ENCODE results near the gene MGRN1. TPM values are rescaled to one million over a fixed set of nuclear protein-coding genes. Genes with fewer than 3 reads are reported as not detected.

MGRN1 gene
- total RNA-seq, 4 donors from 2014 or later = 32.5 to 86.4 (median 57.6) TPM

DNA sequence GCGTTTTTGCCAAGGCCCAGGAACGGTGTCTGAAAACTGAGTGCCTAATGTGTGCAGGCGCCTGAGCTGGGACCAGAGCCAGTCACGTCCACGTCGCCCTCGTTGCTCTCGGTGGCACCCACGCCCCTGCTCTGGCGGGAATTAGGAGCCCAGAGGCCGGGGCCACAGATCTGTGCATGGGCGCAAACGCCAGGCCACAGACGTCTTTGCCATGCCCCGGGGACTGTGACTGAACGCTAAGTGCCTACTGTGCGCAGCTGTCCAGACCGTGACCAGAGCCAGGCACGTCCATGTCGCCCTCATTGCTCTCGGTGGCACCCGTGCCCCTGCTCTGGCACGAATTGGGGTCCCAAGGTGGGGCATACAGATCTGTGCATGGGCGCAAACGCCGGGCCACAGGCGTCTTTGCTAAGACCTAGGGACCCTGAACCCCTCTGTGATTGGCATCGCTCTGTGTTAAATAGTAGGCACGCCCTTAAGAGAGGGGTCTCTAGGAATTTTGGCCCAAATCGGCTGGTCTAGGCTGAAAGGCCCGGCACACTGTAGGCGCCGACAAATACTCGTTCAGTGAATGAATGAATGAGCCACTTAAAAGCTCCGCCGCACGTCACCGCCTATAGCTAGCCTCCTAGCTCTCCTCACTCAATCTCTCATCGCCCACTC is 9.1 kb upstream of the MGRN1 start:
- H3K27ac ChIP-seq = peak overlapping the region; percentile 79 to 98 (median 95)
- no peaks in the 10 kb centered on the region for H3K9me3 ChIP-seq
- TF ChIP-seq, protein P1, sequence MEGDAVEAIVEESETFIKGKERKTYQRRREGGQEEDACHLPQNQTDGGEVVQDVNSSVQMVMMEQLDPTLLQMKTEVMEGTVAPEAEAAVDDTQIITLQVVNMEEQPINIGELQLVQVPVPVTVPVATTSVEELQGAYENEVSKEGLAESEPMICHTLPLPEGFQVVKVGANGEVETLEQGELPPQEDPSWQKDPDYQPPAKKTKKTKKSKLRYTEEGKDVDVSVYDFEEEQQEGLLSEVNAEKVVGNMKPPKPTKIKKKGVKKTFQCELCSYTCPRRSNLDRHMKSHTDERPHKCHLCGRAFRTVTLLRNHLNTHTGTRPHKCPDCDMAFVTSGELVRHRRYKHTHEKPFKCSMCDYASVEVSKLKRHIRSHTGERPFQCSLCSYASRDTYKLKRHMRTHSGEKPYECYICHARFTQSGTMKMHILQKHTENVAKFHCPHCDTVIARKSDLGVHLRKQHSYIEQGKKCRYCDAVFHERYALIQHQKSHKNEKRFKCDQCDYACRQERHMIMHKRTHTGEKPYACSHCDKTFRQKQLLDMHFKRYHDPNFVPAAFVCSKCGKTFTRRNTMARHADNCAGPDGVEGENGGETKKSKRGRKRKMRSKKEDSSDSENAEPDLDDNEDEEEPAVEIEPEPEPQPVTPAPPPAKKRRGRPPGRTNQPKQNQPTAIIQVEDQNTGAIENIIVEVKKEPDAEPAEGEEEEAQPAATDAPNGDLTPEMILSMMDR (IDR thresholded peaks at IDR 0.05) = no peak
- TF ChIP-seq POLR2A (IDR thresholded peaks at IDR 0.05) = no peak
- H3K27me3 ChIP-seq = no peaks in the 10 kb centered on the region
- peak in 1 of 2 donors; percentile 31 for DNase-seq
- intact Hi-C loops (cut with DNase I) = loop anchor here (5.0 kb wide), 1 partner anchor 82 kb away; no protein-coding TSS in a partner anchor
- WGBS, 2 donors = 75 to 100% methylated on average over 5 to 38 of the region's 39 CpGs
- no peaks in the 10 kb centered on the region for H3K36me3 ChIP-seq
- peak overlapping the region in 2 of 3 donors; percentile 94 to 95 for H3K4me3 ChIP-seq (replicated peaks in 1 of 3)
- peaks cover 41 to 62% of the 10 kb centered on the region in 2 donors for H3K4me1 ChIP-seq

DNA sequence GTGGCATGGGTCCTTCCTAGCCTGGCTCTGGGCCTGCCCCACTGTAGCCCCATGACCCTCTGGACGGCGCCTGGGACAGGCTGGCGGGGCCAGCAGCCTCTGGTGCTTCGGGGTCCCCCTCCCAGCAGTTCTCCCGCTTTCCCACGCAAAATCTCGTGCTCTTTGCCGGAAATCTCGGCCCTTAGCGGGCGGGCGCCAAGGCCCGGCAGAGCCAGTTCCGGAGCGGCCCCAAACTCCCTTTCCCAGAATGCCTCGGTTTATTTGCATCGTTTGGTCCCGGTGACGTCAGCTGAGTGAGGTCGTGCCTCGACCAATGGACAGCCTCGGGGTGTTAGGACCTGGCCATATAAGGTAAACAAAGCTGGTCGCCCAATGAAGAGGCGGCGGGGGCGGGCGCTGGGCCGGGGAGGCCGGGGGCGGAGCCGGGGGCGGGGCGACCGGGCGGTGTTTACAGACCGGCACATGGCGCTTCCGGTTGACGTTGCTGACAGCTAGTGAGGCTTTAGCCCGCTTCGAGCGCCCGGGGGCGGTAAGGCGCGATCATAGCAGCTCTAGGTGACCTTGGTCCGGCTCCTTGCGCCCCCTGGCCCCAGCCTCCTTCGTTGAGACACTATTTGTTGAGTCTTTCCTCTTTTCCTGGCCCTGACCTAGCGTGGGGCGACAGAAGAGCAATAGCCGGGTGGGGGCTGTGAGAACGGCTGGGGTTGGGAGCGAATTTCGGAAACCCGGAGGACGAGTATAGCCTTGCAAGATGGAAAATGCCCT is 8.4 kb upstream of the MGRN1 start:
- no peaks in the 10 kb centered on the region for H3K36me3 ChIP-seq
- H3K27ac ChIP-seq = peak overlapping the region; percentile 89 to 98 (median 97)
- intact Hi-C loops (cut with DNase I) = loop anchor here (5.0 kb wide), 1 partner anchor 81 kb away; no protein-coding TSS in a partner anchor
- TF ChIP-seq, protein P1 (IDR thresholded peaks at IDR 0.05) = peak in 3 of 6 experiments; percentile 26 to 28 (median 26)
- TF ChIP-seq POLR2A (IDR thresholded peaks at IDR 0.05) = peak; percentile 86 to 92
- 0 to 1% methylated on average over 23 to 46 of the region's 57 CpGs for WGBS, 2 donors
- H3K4me1 ChIP-seq = peaks cover 41 to 62% of the 10 kb centered on the region in 2 donors
- peak overlapping the region; percentile 0 to 94 (median 53) for H3K4me3 ChIP-seq (replicated peaks in 1 of 3)
- H3K9me3 ChIP-seq = no peaks in the 10 kb centered on the region
- H3K27me3 ChIP-seq = no peaks in the 10 kb centered on the region
- DNase-seq = peak; percentile 100

DNA sequence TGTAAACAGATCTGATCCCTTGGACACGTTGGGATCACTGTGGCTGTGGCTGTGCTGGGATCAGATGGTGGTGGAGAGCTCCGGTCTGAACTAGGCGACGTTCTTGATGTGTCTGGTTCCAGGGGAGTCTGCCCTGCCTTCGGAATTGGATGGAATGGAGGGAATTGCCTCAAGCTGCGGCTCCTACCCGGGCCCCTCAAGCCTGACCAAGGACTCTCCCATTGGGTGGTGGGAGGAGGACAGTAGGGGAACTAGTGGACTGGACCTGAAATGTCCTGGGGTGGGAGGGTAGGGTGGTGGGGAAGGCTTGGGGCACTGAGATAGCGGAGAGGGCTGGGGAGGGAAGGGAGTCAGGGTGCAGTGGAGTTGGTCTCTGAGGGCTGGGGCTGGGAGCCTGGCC is 6.7 kb upstream of the MGRN1 start:
- TF ChIP-seq, protein P1 (IDR thresholded peaks at IDR 0.05) = no peak
- no peak for TF ChIP-seq POLR2A (IDR thresholded peaks at IDR 0.05)
- 78 to 82% methylated on average over 8 of the region's 8 CpGs for WGBS, 2 donors
- Histone ChIP-seq H3K9me3 (no peaks in the 10 kb centered on the region), H3K27me3 (no peaks in the 10 kb centered on the region), H3K27ac (peak overlapping the region; percentile 89 to 98 (median 97)), H3K4me1 (peaks cover 36 to 46% of the 10 kb centered on the region in 2 donors), H3K4me3 (replicated peaks in 1 of 3) (no peak overlapping the region), H3K36me3 (no peaks in the 10 kb centered on the region)
- no peak for DNase-seq
- intact Hi-C loops (cut with DNase I) = loop anchor here (5.0 kb wide), 1 partner anchor 79 kb away; no protein-coding TSS in a partner anchor

DNA sequence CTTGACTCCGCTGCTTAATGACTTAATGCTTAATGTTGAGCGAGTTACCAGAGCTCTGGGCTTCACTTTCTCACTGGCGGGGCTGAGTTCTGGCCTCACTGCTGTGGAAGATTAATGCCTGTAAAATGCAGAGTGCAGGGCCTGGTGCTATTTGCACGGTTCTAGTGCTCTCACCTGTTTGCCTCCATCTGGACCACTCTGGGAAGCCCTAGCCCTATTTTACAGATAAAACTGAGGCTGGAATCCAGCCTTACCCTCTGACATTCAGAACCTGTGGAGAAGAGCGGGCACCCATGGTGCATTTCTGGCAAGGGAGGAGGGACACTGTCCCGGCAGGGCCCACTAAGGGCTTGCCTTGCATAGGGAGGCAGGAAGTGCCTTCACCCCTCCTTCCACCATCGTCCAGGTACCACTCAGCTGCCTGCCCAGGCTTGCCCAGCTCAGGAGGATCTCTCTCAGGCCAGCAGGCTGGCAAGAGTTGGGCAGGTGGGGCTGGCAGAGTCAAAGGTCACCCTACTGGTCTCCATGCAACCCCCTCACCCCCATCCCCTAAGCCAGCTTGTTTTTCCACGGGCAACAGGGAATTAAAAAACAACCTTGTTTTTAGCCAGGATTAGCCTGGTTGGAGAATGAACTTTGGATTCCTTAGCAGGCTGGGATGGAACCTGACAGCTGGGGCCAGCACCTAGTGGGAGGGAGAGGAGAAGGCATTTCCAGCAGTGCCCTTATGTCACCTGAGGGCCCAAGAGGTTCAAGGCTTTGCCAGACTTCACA is 5.8 kb upstream of the MGRN1 start:
- H3K36me3 ChIP-seq = no peaks in the 10 kb centered on the region
- DNase-seq = peak; percentile 81 to 83
- H3K27ac ChIP-seq = peak overlapping the region; percentile 89 to 98 (median 97)
- 61 to 62% methylated on average over 8 of the region's 8 CpGs for WGBS, 2 donors
- no peak overlapping the region for H3K4me3 ChIP-seq (replicated peaks in 1 of 3)
- intact Hi-C loops (cut with DNase I) = loop anchor here (5.0 kb wide), 1 partner anchor 78 kb away; no protein-coding TSS in a partner anchor
- no peaks in the 10 kb centered on the region for H3K9me3 ChIP-seq
- no peaks in the 10 kb centered on the region for H3K27me3 ChIP-seq
- H3K4me1 ChIP-seq = peaks cover 27 to 39% of the 10 kb centered on the region in 2 donors
- TF ChIP-seq POLR2A (IDR thresholded peaks at IDR 0.05) = no peak
- TF ChIP-seq, protein P1 (IDR thresholded peaks at IDR 0.05) = no peak
